ENCODE measurements around the gene FMNL1.
A peak's percentile ranks its signal among the peaks of the same experiment; 100 is the strongest.

FMNL1 gene

DNA sequence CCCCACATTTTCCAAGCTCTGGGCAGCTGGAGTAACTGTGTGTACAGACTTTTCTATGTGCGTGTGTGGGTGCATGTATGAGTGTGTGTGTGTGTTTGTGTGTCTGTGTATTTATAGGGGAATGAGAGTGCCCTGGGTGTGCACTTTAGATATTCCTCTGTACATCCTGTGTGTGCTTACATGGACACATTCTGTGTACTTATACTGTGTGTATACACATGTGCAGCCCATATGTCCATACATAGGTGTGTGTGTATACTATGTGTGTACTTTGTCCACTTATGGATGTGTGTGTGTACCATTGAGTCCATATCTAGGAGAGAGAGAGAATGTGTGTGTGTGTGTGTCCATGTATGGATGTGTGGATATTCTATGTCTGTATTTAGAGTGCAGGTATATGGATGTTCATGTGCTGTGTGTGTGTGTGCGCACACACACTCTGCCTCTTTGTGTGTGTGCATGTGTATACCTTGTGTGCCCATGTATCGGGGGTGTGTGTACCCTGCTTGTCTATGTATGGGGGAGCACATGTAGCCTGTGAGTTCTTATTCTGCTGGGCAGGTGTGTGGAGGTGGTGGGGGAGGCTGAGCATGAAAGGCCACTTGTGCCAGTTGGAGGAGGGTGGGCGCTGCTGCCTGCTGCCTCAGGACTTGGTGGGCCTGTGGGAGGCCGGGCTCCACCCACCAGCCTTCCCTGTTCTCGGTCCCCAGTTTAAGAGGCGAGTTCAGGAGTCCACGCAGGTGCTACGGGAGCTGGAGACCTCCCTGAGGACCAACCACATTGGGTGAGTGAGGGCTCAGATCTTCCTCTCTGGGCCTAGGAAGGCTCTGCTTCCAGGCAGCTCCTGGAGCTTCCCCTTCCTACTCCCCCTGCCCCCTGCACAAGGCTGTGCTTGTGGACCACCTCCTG is 11.1 kb downstream of the FMNL1 start:
- no peaks in the 10 kb centered on the region for H3K36me3 ChIP-seq
- H3K4me3 ChIP-seq (ENCODE audit: low read depth, low read length), result no peak overlapping the region
- TF ChIP-seq, protein P1, sequence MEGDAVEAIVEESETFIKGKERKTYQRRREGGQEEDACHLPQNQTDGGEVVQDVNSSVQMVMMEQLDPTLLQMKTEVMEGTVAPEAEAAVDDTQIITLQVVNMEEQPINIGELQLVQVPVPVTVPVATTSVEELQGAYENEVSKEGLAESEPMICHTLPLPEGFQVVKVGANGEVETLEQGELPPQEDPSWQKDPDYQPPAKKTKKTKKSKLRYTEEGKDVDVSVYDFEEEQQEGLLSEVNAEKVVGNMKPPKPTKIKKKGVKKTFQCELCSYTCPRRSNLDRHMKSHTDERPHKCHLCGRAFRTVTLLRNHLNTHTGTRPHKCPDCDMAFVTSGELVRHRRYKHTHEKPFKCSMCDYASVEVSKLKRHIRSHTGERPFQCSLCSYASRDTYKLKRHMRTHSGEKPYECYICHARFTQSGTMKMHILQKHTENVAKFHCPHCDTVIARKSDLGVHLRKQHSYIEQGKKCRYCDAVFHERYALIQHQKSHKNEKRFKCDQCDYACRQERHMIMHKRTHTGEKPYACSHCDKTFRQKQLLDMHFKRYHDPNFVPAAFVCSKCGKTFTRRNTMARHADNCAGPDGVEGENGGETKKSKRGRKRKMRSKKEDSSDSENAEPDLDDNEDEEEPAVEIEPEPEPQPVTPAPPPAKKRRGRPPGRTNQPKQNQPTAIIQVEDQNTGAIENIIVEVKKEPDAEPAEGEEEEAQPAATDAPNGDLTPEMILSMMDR (IDR thresholded peaks at IDR 0.05; ENCODE audit: low read depth, low read length), result no peak
- H3K4me1 ChIP-seq, result peaks cover 22% of the 10 kb centered on the region
- H3K27me3 ChIP-seq, result no peaks in the 10 kb centered on the region
- no peaks in the 10 kb centered on the region for H3K9me3 ChIP-seq
- no peak for DNase-seq

DNA sequence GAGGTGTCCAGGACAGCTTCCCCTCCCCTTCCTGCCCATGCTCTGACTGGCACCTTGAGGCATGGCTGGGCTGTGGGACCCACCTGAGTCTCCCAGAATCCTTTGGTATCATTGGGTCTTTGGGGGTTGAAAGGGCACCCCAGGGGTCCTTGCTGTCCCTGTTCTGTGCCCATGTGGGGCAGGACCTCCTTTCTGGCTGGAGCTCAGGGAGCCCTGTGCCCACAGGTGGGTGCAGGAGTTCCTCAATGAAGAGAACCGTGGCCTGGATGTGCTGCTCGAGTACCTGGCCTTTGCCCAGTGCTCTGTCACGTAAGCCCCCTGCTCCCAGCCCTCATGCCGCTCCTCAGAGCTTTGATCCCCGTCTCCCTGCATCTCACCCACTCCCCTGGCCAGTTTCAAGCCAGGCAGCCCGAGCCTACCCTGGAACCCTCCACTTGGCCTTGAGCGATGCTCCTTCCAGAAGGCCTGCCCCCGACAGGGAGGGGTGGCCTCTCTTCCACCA is 11.8 kb downstream of the FMNL1 start:
- no peak for DNase-seq
- TF ChIP-seq, protein P1 (IDR thresholded peaks at IDR 0.05; ENCODE audit: low read depth, low read length), result no peak
- no peak overlapping the region for H3K4me3 ChIP-seq (ENCODE audit: low read depth, low read length)
- H3K4me1 ChIP-seq, result peaks cover 22% of the 10 kb centered on the region
- no peaks in the 10 kb centered on the region for H3K9me3 ChIP-seq
- H3K36me3 ChIP-seq, result no peaks in the 10 kb centered on the region
- H3K27me3 ChIP-seq, result no peaks in the 10 kb centered on the region

DNA sequence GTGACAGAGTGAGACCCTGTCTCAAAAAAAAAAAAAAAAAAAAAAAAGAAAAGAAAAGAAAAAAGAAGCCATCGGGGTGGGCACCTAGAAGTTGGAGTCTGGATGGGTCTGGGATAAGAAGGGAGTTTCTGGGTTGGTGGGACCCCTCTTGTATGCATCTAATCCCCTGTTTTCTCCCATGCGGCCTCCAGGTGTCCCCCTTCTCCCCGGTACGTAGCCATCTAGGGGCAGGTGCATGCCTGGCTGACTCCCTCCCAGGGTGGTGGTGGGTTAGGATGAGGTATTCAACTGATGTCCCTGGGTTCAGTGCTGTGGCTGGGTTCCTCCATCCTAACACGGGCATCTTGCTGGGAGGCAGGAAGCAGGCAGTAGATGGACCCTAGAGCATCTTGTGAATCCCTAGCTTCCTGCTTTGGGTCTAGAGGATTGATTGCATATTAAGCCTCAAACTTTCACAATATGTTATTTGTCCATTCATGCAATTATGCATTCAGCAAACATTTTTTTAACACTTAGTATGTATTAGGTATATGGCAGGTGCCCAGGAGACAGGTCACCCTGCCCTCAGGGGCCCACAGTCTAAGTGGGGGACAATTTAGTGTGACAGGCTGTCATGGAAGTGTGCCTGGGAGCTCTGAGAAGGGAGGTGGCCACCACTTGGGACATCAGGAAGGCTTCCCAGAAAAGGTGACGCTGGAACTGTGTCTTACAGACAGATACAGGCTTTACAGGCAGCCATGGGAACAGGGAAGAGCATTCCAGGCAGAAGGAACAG is 13.1 kb downstream of the FMNL1 start:
- Histone ChIP-seq H3K36me3 (no peaks in the 10 kb centered on the region), H3K27me3 (no peaks in the 10 kb centered on the region), H3K4me1 (peaks cover 14% of the 10 kb centered on the region), H3K4me3 (ENCODE audit: low read depth, low read length) (no peak overlapping the region), H3K9me3 (no peaks in the 10 kb centered on the region)
- TF ChIP-seq, protein P1 (IDR thresholded peaks at IDR 0.05; ENCODE audit: low read depth, low read length), result peak; percentile 64
- peak; percentile 57 for DNase-seq

DNA sequence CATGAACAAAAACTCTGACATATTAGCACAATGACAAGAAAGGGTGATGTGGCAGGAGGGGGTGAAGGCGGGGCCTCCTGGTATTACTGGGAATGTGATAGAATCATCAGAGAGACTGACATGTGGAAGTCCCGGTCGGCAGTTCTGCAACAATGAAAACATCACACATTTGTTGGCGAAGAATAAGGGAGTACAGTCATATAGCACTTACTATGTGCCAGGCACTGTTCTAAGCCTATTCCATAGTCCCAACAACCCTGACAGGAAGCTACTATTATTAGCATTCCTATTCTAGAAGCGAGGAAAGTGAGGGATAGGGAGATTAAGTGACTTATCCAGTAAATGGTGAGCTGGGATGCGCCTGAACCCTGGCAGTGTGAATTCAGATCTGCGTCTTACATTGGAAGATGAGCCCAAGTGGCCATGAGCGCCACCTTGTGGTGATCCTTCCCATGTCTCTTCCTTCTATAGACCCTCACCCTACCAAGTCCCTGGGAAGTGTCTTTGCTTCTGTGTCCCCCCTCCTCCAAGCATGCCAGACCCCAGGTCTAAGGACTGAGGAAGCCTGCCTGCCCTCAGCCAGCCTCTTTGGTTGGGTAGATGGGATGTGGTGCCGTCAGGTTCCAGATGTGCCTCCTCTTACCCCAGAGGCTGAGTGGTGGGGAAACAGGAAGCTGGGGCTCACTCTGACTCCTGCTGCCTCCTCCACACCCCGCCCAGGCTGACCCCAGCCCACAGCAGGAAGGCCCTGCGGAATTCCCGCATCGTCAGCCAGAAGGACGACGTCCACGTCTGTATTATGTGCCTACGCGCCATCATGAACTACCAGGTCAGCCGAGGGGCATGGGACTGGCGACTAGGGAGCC is 14.0 kb downstream of the FMNL1 start:
- H3K27me3 ChIP-seq, result no peaks in the 10 kb centered on the region
- no peak overlapping the region for H3K4me3 ChIP-seq (ENCODE audit: low read depth, low read length)
- TF ChIP-seq, protein P1 (IDR thresholded peaks at IDR 0.05; ENCODE audit: low read depth, low read length), result peak; percentile 93
- peak; percentile 83 for DNase-seq
- H3K4me1 ChIP-seq, result peaks cover 12% of the 10 kb centered on the region
- no peaks in the 10 kb centered on the region for H3K9me3 ChIP-seq
- no peaks in the 10 kb centered on the region for H3K36me3 ChIP-seq

DNA sequence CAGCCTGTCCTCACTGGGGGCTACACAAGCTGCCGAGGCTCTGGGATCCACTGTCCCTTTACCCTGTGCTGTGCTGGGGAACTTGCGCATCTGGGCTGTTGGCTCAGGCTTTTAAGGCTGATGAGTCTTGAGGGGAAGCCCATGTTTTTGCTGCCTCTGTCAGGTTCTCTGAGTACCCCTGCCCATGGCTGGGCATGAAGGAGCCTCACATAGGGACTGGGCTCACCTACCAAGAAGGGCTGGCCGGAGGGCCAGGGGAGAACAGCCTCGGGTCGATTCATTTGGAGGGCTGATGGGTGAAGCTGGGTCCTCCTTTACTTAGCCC is 14.6 kb downstream of the FMNL1 start:
- Histone ChIP-seq H3K36me3 (no peaks in the 10 kb centered on the region), H3K4me1 (peaks cover 6% of the 10 kb centered on the region), H3K4me3 (ENCODE audit: low read depth, low read length) (no peak overlapping the region), H3K27me3 (no peaks in the 10 kb centered on the region), H3K9me3 (no peaks in the 10 kb centered on the region)
- TF ChIP-seq, protein P1 (IDR thresholded peaks at IDR 0.05; ENCODE audit: low read depth, low read length), result no peak
- no peak for DNase-seq
